ENCODE results near the gene RLN3.

- TF ChIP-seq, protein P1, sequence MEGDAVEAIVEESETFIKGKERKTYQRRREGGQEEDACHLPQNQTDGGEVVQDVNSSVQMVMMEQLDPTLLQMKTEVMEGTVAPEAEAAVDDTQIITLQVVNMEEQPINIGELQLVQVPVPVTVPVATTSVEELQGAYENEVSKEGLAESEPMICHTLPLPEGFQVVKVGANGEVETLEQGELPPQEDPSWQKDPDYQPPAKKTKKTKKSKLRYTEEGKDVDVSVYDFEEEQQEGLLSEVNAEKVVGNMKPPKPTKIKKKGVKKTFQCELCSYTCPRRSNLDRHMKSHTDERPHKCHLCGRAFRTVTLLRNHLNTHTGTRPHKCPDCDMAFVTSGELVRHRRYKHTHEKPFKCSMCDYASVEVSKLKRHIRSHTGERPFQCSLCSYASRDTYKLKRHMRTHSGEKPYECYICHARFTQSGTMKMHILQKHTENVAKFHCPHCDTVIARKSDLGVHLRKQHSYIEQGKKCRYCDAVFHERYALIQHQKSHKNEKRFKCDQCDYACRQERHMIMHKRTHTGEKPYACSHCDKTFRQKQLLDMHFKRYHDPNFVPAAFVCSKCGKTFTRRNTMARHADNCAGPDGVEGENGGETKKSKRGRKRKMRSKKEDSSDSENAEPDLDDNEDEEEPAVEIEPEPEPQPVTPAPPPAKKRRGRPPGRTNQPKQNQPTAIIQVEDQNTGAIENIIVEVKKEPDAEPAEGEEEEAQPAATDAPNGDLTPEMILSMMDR (IDR thresholded peaks at IDR 0.05), result no peak
- no peak for TF ChIP-seq POLR2A (IDR thresholded peaks at IDR 0.05)
Measured at GRCh38 chr19:13997631-13997962, 30.4 kb upstream of the RLN3 start.

Data from body of pancreas (tissue), 4 donors.